ENCODE results near the gene KCNJ16.

- no peak for TF ChIP-seq CTCF (conservative IDR thresholded peaks at IDR 0.05)
- no peak for TF ChIP-seq ZFX (IDR thresholded peaks at IDR 0.05)
Observed at GRCh38 chr17:70158180-70158579, 83.2 kb downstream of the KCNJ16 start.
